PFSK-1 (cell line): ENCODE data around the gene GPR132.

Experiments used
- POLR2AphosphoS5 ChIP-seq: IDR thresholded peaks from 2 replicates; pipeline ENCODE4 v1.6.1; 2012; ENCODE audit warnings: low read depth, mild to moderate bottlenecking, control low read depth, low read length, moderate library complexity
- REST ChIP-seq, 2 experiments: IDR thresholded peaks; 2 replicates each; pipeline versions ENCODE4 v1.6.1 to v1.8.0; 2011 to 2012; ENCODE audit warnings: low read depth in 2 of 2, low read length in 2 of 2, control low read depth in 1 of 2, inconsistent platforms in 1 of 2, mild to moderate bottlenecking in 1 of 2, moderate library complexity in 1 of 2; ENCODE audit not compliant: insufficient read depth in 1 of 2
- TAF1 ChIP-seq: IDR thresholded peaks from 2 replicates; pipeline ENCODE4 v1.6.1; 2012; ENCODE audit warnings: low read length, control low read depth, borderline replicate concordance; ENCODE audit not compliant: insufficient read depth

- TF ChIP-seq POLR2AphosphoS5 (no peak), REST (IDR thresholded peaks at IDR 0.05; ENCODE audit: insufficient read depth in 1 of 2, low read depth in 2 of 2, low read length in 2 of 2) (no peak), TAF1 (no peak)
Observed at GRCh38 chr14:105099778-105100177, 34.5 kb upstream of the GPR132 start.
